ENCODE results near the gene TTC28. TPM values are rescaled to one million over a fixed set of nuclear protein-coding genes. Genes with fewer than 3 reads are reported as not detected.
"Not testable (repeated sequence)": the region's sequence is repeated elsewhere in the genome, so short reads cannot be mapped to it uniquely, and the experiment has no call there.

The TTC28 gene
- total and polyA plus RNA-seq, 8 donors, result 31.1 to 44.2 (median 41.4) TPM

DNA sequence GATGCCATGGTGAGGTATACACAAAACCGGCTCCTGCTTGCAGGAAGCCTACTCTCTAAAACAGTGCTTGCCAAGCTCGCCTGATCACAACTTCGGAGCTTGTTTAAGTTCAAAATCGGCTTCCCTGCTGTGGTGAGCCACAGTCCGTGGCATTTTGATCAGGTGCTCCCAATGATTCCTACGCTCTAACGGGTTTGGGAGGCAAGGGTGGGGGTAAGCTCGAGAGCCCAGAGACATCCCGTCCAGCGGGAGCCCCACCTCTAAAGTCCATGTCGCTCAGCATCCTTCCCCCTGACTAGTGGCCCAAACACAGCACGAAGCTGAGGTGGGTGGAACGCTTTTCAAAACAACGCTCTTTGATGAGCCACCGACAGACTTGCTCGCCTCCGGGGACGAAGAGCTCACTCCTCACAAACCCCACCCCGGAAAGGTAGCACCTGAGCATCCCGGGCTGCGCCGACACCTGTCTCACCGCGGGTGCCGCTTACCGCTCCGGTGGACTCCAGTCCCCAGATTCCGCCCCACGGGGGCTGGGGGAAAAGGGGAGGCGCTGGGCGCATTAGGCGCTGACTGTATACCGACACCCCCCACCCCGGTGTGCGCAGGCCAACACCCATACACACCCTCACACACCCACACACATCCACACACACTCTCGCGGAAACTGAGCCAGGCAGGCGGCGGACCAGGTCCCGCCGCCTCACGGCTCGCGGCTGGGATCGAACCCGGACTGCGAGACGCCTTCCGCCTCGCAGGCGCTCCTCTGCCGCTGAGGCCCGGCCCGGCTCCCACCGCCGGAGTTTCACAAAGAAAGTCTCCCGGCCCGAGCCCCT lies 646 bp downstream of the TTC28 start:
- peaks cover 3 to 43% of the 10 kb centered on the region in 2 donors for H3K4me1 ChIP-seq
- DNase-seq, result peak in 2 of 4 donors; percentile 35 to 83
- ATAC-seq; H3K36me3 ChIP-seq; H3K9me3 ChIP-seq; intact Hi-C loops (cut with DNase I): not testable (repeated sequence)
- peaks cover 0 to 85% of the 10 kb centered on the region in 2 donors for H3K27me3 ChIP-seq
- H3K4me3 ChIP-seq, result peak overlapping the region; percentile 64 to 67
- H3K27ac ChIP-seq, result peak overlapping the region in 1 of 2 donors; percentile 73

DNA sequence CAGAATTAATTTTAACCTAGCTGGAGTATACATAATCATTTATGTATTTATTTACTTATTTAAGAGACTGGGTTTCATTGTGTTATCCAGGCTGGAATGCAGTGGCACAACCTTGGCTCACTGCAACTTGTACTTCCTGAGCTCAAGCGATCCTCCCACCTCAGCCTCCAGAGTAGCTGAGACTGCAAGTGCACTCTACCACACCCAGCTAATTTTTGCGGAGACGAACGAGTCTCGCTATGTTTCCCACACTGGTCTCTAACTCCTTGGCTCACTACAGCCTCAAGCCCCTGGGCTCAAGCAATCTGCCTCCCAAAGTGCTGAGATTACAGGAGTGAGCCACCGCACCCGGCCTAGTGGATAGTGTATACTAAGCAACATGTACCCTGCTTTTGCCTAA lies 1.5 kb downstream of the TTC28 start:
- peaks cover 3 to 47% of the 10 kb centered on the region in 2 donors for H3K4me1 ChIP-seq
- H3K4me3 ChIP-seq, result peak overlapping the region in 1 of 2 donors; percentile 67
- DNase-seq; H3K36me3 ChIP-seq; ATAC-seq; H3K9me3 ChIP-seq; intact Hi-C loops (cut with DNase I): not testable (repeated sequence)
- peaks cover 0 to 92% of the 10 kb centered on the region in 2 donors for H3K27me3 ChIP-seq
- peak overlapping the region in 1 of 2 donors; percentile 73 for H3K27ac ChIP-seq

DNA sequence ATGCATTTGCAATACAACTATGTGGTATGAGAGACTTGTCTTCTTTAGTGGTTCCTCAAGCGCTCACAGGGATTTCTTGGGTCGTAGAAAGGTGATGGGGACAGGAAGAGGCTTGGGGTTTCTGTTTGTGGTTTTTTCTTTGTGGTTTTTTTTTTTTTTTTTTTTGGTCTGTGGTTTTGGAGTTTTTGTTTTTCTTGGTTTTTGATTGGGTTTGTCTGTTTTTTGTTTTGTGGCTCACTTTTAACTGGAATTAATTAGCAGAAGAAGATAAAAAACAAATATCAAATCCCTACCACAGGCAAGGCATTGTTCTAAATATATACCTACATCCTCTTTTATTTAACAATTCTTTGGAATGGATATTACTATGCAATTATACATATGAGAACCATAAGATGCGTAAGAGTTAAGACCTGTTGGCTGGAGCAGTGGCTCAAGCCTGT lies 5.5 kb downstream of the TTC28 start:
- Histone ChIP-seq H3K4me3 (no peak overlapping the region), H3K9me3 (peaks cover 0 to 2% of the 10 kb centered on the region in 2 donors), H3K27ac (no peak overlapping the region), H3K4me1 (peaks cover 0 to 36% of the 10 kb centered on the region in 2 donors), H3K36me3 (no peaks in the 10 kb centered on the region), H3K27me3 (peaks cover 0 to 86% of the 10 kb centered on the region in 2 donors)
- intact Hi-C loops (cut with DNase I), result no loop called here
- TF ChIP-seq, protein P1, sequence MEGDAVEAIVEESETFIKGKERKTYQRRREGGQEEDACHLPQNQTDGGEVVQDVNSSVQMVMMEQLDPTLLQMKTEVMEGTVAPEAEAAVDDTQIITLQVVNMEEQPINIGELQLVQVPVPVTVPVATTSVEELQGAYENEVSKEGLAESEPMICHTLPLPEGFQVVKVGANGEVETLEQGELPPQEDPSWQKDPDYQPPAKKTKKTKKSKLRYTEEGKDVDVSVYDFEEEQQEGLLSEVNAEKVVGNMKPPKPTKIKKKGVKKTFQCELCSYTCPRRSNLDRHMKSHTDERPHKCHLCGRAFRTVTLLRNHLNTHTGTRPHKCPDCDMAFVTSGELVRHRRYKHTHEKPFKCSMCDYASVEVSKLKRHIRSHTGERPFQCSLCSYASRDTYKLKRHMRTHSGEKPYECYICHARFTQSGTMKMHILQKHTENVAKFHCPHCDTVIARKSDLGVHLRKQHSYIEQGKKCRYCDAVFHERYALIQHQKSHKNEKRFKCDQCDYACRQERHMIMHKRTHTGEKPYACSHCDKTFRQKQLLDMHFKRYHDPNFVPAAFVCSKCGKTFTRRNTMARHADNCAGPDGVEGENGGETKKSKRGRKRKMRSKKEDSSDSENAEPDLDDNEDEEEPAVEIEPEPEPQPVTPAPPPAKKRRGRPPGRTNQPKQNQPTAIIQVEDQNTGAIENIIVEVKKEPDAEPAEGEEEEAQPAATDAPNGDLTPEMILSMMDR (IDR thresholded peaks at IDR 0.05), result no peak
- DNase-seq (no peak), ATAC-seq (peak; percentile 45)

DNA sequence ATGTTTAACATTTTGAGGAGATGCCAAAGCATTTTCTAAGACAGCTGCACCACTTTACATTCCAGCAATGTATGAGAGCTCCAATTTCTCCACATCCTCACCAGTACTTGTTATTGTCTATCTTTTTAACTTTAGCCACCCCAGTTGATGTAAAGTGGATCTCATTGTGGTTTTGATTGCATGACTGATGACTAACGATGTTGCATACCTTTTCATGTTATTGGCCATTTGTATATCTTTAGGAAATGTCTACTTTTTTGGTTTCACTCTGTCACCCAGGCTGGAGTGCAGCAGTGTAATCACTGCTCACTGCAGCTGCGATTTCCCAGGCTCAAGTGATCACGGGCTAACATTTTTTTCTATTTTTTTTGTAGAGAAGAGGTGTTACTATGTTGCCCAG lies 8.9 kb downstream of the TTC28 start:
- ATAC-seq, result no peak
- intact Hi-C loops (cut with DNase I), result no loop called here

DNA sequence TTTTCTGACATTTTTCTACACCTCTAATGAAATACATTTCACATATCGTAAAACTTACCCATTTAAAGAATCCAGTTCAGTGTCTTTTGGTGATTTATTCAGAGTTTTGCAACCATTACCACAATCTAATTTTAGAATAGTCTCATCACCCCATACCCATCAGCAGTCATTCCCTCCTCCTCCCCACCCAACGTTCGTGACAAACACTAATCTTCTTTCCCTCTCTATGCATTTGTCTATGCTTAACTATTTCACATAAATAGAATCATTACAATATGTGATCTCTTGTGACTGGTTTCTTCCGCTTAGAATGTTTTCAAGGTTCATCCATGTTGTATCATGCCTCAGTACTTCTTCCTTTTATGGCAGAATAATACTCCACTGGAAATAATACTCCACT lies 9.5 kb downstream of the TTC28 start:
- Histone ChIP-seq H3K4me1 (peaks cover 0 to 16% of the 10 kb centered on the region in 2 donors), H3K4me3 (no peak overlapping the region), H3K9me3 (peaks cover 0 to 2% of the 10 kb centered on the region in 2 donors), H3K36me3 (no peaks in the 10 kb centered on the region), H3K27me3 (peaks cover 0 to 46% of the 10 kb centered on the region in 2 donors), H3K27ac (no peak overlapping the region)
- TF ChIP-seq, protein P1 (IDR thresholded peaks at IDR 0.05), result no peak
- DNase-seq, result no peak
- no peak for ATAC-seq
- intact Hi-C loops (cut with DNase I), result no loop called here

More for the DNA sequence above, 8.9 kb downstream of the TTC28 start:
- peaks cover 0 to 2% of the 10 kb centered on the region in 2 donors for H3K9me3 ChIP-seq
- H3K36me3 ChIP-seq, result no peaks in the 10 kb centered on the region
- peaks cover 0 to 19% of the 10 kb centered on the region in 2 donors for H3K4me1 ChIP-seq
- H3K27me3 ChIP-seq, result peaks cover 0 to 52% of the 10 kb centered on the region in 2 donors
- no peak for DNase-seq
- H3K4me3 ChIP-seq, result no peak overlapping the region
- TF ChIP-seq, protein P1 (IDR thresholded peaks at IDR 0.05), result no peak
- H3K27ac ChIP-seq, result no peak overlapping the region

DNA sequence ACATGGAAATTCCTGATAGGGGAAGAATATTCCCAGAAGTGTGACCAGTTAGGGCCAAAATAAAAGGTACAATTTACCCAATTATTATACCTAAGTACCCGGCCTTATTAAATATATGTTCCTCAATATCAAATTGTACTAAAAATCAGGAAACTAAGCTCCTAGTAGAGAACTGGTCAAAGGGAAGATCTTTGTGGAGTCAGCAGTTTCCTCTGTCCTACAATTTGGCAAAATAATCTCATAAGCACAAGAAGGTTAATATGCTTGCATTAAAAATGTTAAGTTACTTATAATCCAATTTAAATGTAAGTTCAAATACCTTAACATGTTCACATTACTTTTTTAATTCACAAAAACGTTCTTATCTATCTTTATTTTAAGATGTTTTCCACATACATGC lies 10.3 kb downstream of the TTC28 start:
- Histone ChIP-seq H3K4me1 (peaks cover 0 to 8% of the 10 kb centered on the region in 2 donors), H3K9me3 (peaks cover 0 to 2% of the 10 kb centered on the region in 2 donors), H3K27ac (no peak overlapping the region), H3K36me3 (no peaks in the 10 kb centered on the region), H3K27me3 (peaks cover 0 to 38% of the 10 kb centered on the region in 2 donors), H3K4me3 (no peak overlapping the region)
- DNase-seq (no peak), ATAC-seq (no peak)
- TF ChIP-seq, protein P1 (IDR thresholded peaks at IDR 0.05), result no peak
- intact Hi-C loops (cut with DNase I), result no loop called here

DNA sequence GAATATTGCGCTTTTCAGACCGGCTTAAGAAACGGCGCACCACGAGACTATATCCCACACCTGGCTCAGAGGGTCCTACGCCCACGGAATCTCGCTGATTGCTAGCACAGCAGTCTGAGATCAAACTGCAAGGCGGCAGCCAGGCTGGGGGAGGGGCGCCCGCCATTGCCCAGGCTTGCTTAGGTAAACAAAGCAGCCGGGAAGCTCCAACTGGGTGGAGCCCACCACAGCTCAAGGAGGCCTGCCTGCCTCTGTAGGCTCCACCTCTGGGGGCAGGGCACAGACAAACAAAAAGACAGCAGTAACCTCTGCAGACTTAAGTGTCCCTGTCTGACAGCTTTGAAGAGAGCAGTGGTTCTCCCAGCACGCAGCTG lies 16.1 kb downstream of the TTC28 start:
- DNase-seq; H3K4me3 ChIP-seq; intact Hi-C loops (cut with DNase I); H3K27me3 ChIP-seq; H3K4me1 ChIP-seq; H3K27ac ChIP-seq; ATAC-seq; H3K9me3 ChIP-seq; H3K36me3 ChIP-seq: not testable (repeated sequence)

All from left lung (tissue), 10 donors.